Skeletal muscle cell (primary cell): Measurements from ENCODE around the gene PCED1B.
A peak's percentile ranks its signal among the peaks of the same experiment; 100 is the strongest.

Experiments used
- DNase-seq: peaks from one replicate; pipeline ENCODE4 v3.0.0-alpha.2; 2010; ENCODE audit warnings: low read depth
- H3K4me3 ChIP-seq: 2 replicates; pipeline ENCODE4 v1.5.1; 2011; ENCODE audit warnings: low read depth, mild to moderate bottlenecking, control low read depth, low read length, moderate library complexity

Gene PCED1B

DNA sequence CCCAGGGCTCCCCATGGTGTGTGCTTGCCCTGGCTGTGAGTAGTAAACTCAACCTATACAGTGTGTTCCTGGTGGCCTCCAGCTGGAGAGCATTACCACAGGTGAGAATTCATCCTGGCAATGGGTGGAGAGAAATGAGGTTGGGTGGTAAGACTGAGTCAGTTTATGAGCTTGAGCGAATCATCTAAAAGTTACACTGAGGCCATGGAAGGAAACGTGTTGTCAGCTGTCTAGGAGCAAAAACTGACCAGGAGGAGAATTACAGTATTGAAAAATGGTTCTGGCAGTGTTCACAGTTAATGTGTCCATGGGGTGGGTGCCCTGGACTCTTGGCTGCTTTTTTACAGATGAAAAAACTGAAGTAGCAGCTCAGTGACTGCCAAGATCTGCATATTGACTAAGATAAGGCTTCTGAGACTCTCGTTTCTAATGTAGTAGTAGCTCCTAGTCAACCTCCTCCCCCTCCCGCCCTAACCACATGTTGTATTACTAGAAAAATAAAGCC lies 202.3 kb downstream of the PCED1B start:
- peak; percentile 25 for DNase-seq
- no peak overlapping the region for H3K4me3 ChIP-seq

DNA sequence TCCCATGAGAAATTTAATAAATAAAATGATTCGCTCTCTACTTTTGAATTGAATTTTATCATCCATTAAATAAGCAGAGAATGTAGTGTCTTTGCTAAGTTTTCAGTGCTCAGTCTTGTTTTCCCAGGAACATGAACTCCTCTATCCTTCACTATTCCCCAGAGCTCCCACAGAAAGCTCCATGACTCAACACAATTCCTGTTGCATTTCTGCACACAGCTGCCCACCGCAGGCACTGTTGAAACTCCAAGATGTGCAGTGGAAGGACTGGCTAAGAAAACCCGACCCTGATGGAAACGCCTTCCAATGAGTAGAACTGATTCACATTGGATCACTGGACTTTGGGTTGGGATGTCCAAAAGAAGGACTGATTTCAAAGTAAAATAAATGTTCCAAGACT lies 202.8 kb downstream of the PCED1B start:
- H3K4me3 ChIP-seq = no peak overlapping the region
- DNase-seq = peak; percentile 87
